GM12865 (cell line): ENCODE measurements around the gene NTNG2.

ENCODE experiments used
- DNase-seq: peaks from one replicate; pipeline ENCODE4 v3.0.0; 2010; ENCODE audit warnings: low read depth
- H3K4me3 ChIP-seq: 2 replicates; pipeline ENCODE4 v1.5.1; 2011; ENCODE audit warnings: mild to moderate bottlenecking, low read depth, low read length, control low read depth
- TF ChIP-seq, protein P1 (sequence below): IDR thresholded peaks from 2 replicates; pipeline ENCODE4 v1.5.1; 2011; ENCODE audit warnings: low read length, control low read depth, low read depth, inconsistent platforms; ENCODE audit not compliant: insufficient read depth; ENCODE audit errors: missing control alignments

NTNG2 gene

DNA sequence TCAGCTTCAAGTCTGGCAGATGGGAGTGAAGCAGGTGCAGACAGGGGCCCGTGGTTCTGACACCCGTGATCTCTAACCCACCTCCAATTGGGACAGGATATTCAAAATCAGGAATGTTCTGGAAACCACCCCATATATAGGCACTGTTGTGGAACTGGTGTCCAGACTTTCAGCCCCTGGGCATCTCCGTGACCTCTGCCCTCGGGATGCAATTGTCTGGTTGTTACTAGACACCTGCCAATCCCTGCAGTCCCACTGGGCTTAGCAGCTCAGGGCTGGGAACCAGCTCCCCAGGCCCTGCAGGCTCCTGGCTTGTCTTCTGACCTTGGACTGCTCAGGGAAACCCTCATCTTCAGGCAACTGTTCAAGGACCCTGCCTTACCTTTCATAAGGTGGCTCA, 38.8 kb downstream of the NTNG2 start:
- H3K4me3 ChIP-seq = no peak overlapping the region
- TF ChIP-seq, protein P1, sequence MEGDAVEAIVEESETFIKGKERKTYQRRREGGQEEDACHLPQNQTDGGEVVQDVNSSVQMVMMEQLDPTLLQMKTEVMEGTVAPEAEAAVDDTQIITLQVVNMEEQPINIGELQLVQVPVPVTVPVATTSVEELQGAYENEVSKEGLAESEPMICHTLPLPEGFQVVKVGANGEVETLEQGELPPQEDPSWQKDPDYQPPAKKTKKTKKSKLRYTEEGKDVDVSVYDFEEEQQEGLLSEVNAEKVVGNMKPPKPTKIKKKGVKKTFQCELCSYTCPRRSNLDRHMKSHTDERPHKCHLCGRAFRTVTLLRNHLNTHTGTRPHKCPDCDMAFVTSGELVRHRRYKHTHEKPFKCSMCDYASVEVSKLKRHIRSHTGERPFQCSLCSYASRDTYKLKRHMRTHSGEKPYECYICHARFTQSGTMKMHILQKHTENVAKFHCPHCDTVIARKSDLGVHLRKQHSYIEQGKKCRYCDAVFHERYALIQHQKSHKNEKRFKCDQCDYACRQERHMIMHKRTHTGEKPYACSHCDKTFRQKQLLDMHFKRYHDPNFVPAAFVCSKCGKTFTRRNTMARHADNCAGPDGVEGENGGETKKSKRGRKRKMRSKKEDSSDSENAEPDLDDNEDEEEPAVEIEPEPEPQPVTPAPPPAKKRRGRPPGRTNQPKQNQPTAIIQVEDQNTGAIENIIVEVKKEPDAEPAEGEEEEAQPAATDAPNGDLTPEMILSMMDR = no peak
- DNase-seq = no peak

GRCh38 chr9:132201139-132201538, 39.3 kb downstream of the NTNG2 start:
- H3K4me3 ChIP-seq = no peak overlapping the region
- DNase-seq = no peak
- TF ChIP-seq, protein P1 = no peak

DNA sequence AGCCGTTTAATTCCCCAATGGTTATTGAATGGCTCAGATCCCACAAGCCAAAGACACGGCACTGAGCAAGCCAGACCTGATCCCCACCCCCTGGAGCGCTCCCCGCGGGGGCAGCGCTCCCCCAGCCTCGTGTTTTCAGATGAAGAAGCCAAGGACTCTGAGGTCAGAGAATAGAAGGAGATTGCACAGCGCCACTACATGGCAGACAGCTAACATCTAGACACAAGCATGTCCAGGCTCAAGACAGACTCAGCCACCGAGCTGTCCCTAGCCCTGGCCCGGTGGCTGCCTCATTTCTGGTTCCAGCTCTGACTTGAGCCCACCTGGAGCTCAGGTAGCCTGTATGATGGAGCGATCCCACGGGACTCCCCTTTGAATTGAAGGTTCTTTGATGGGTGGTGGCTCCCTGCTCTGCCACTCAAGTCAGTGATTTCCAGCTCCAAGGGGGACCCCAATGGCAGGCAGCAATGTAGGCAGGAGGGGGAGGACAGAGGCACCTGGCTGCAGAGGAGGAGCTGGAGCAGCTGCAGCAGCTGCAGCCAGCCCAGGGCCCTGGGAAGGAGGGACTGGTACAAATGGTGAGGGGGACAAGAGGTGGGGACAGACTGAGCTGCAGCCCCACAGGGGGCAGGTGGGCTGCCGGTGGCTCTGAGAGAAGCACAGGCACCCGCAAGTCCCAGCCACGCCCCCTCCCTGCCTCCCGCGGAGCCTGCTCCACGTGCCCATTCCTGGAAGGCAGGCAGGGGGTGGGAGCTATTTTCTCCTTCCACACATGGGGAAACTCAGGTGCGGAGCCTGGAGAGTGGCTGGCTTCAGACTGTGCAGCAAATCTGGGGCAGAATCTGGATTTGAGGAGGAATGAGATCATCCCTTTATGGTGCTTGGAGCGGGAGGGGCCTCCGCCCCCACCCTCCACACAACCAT, 40.2 kb downstream of the NTNG2 start:
- DNase-seq = no peak
- H3K4me3 ChIP-seq = no peak overlapping the region
- TF ChIP-seq, protein P1 = no peak

DNA sequence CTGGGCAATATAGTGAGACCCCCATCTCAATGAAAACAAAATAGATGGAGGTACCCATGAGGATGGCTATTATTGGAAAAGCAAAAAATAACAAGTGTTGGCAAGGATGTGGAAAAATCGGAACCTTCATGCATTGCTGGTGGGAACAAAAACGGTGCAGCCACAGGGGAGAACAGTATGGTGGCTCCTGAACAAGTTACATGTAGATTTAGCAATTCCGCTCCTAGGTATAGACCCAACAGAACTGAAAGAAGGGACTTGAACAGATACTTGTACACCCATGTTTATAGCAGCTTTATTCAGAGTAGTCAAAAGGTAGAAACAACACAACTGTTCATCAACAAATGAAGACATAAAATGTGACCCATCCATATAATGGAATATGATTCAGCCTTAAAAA, 43.0 kb downstream of the NTNG2 start:
- TF ChIP-seq, protein P1 = no peak
- no peak overlapping the region for H3K4me3 ChIP-seq
- no peak for DNase-seq

DNA sequence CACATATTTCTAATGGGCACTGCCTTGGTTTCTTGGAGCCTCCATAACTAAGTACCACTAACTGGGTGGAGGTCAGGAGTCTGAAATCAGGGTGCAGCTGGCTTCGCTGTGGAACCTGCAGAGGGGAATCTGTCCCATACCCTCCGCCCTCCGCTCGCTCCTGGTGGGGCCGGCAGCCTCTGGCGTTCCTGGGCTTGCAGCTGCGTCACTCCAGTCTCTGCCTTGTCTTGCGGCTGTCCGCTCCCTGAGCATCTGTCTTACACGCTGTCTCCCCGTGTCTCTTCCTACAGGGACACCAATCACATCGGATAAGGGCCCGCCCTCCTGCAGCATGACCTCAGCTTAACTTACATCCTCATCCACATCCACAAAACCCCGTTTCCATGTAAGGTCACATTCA, 45.4 kb downstream of the NTNG2 start:
- H3K4me3 ChIP-seq = no peak overlapping the region
- TF ChIP-seq, protein P1 = no peak
- no peak for DNase-seq

- no peak for DNase-seq
- TF ChIP-seq, protein P1 = no peak
- no peak overlapping the region for H3K4me3 ChIP-seq
Observed at GRCh38 chr9:132207839-132208615, 46.2 kb downstream of the NTNG2 start.
